ENCODE measurements around the gene FFAR4.

Gene FFAR4

GRCh38 chr10:93589648-93590562, 23.4 kb downstream of the FFAR4 start:
- Mint-ChIP-seq H3K4me1 (no peaks in the 10 kb centered on the region), H3K36me3 (no peaks in the 10 kb centered on the region), H3K4me3 (no peak overlapping the region), H3K9me3 (no peaks in the 10 kb centered on the region), H3K27me3 (peaks cover 8% of the 10 kb centered on the region), H3K27ac (no peak overlapping the region)

- H3K27ac Mint-ChIP-seq, result no peak overlapping the region
- no peak overlapping the region for H3K4me3 Mint-ChIP-seq
- peaks cover 8% of the 10 kb centered on the region for H3K27me3 Mint-ChIP-seq
- H3K9me3 Mint-ChIP-seq, result no peaks in the 10 kb centered on the region
- H3K4me1 Mint-ChIP-seq, result no peaks in the 10 kb centered on the region
- no peaks in the 10 kb centered on the region for H3K36me3 Mint-ChIP-seq
Measured at GRCh38 chr10:93590638-93591037, 24.2 kb downstream of the FFAR4 start.

- H3K27ac Mint-ChIP-seq, result no peak overlapping the region
- no peaks in the 10 kb centered on the region for H3K9me3 Mint-ChIP-seq
Measured at GRCh38 chr10:93591065-93591808, 24.8 kb downstream of the FFAR4 start.

GRCh38 chr10:93593254-93593653, 26.8 kb downstream of the FFAR4 start:
- Mint-ChIP-seq H3K36me3 (no peaks in the 10 kb centered on the region), H3K9me3 (no peaks in the 10 kb centered on the region), H3K4me3 (no peak overlapping the region), H3K27me3 (peaks cover 2% of the 10 kb centered on the region), H3K27ac (no peak overlapping the region), H3K4me1 (no peaks in the 10 kb centered on the region)

More at GRCh38 chr10:93591065-93591808, 24.8 kb downstream of the FFAR4 start:
- H3K4me3 Mint-ChIP-seq, result no peak overlapping the region
- no peaks in the 10 kb centered on the region for H3K36me3 Mint-ChIP-seq
- peaks cover 6% of the 10 kb centered on the region for H3K27me3 Mint-ChIP-seq
- no peaks in the 10 kb centered on the region for H3K4me1 Mint-ChIP-seq

- no peak overlapping the region for H3K4me3 Mint-ChIP-seq
- peaks cover 2% of the 10 kb centered on the region for H3K27me3 Mint-ChIP-seq
- H3K27ac Mint-ChIP-seq, result no peak overlapping the region
- no peaks in the 10 kb centered on the region for H3K36me3 Mint-ChIP-seq
- no peaks in the 10 kb centered on the region for H3K4me1 Mint-ChIP-seq
- no peaks in the 10 kb centered on the region for H3K9me3 Mint-ChIP-seq
Measured at GRCh38 chr10:93593749-93594148, 27.3 kb downstream of the FFAR4 start.

- H3K36me3 Mint-ChIP-seq, result no peaks in the 10 kb centered on the region
- H3K9me3 Mint-ChIP-seq, result no peaks in the 10 kb centered on the region
- no peak overlapping the region for H3K4me3 Mint-ChIP-seq
- H3K27ac Mint-ChIP-seq, result no peak overlapping the region
- peaks cover 3% of the 10 kb centered on the region for H3K27me3 Mint-ChIP-seq
- no peaks in the 10 kb centered on the region for H3K4me1 Mint-ChIP-seq
Measured at GRCh38 chr10:93594518-93594917, 28.1 kb downstream of the FFAR4 start.

GRCh38 chr10:93595378-93596161, 29.1 kb downstream of the FFAR4 start:
- Mint-ChIP-seq H3K27ac (no peak overlapping the region), H3K4me3 (no peak overlapping the region), H3K4me1 (peaks cover 4% of the 10 kb centered on the region), H3K36me3 (no peaks in the 10 kb centered on the region), H3K9me3 (no peaks in the 10 kb centered on the region), H3K27me3 (peaks cover 6% of the 10 kb centered on the region)

GRCh38 chr10:93596539-93596938, 30.1 kb downstream of the FFAR4 start:
- peaks cover 7% of the 10 kb centered on the region for H3K27me3 Mint-ChIP-seq
- H3K4me1 Mint-ChIP-seq, result peaks cover 4% of the 10 kb centered on the region
- H3K36me3 Mint-ChIP-seq, result no peaks in the 10 kb centered on the region
- no peaks in the 10 kb centered on the region for H3K9me3 Mint-ChIP-seq
- no peak overlapping the region for H3K4me3 Mint-ChIP-seq
- H3K27ac Mint-ChIP-seq, result no peak overlapping the region

GRCh38 chr10:93597075-93597599, 30.7 kb downstream of the FFAR4 start:
- Mint-ChIP-seq H3K36me3 (no peaks in the 10 kb centered on the region), H3K4me1 (peaks cover 4% of the 10 kb centered on the region), H3K4me3 (no peak overlapping the region), H3K9me3 (no peaks in the 10 kb centered on the region), H3K27me3 (peaks cover 13% of the 10 kb centered on the region), H3K27ac (no peak overlapping the region)

GRCh38 chr10:93598157-93598556, 31.7 kb downstream of the FFAR4 start:
- Mint-ChIP-seq H3K27me3 (peaks cover 21% of the 10 kb centered on the region), H3K4me1 (peaks cover 4% of the 10 kb centered on the region), H3K27ac (no peak overlapping the region), H3K4me3 (no peak overlapping the region), H3K9me3 (no peaks in the 10 kb centered on the region), H3K36me3 (no peaks in the 10 kb centered on the region)

GRCh38 chr10:93599335-93599734, 32.9 kb downstream of the FFAR4 start:
- Mint-ChIP-seq H3K27ac (no peak overlapping the region), H3K36me3 (no peaks in the 10 kb centered on the region), H3K9me3 (no peaks in the 10 kb centered on the region), H3K4me1 (peaks cover 4% of the 10 kb centered on the region), H3K27me3 (peaks cover 21% of the 10 kb centered on the region), H3K4me3 (no peak overlapping the region)

GRCh38 chr10:93599778-93600177, 33.3 kb downstream of the FFAR4 start:
- H3K27ac Mint-ChIP-seq, result no peak overlapping the region
- no peaks in the 10 kb centered on the region for H3K9me3 Mint-ChIP-seq
- peaks cover 22% of the 10 kb centered on the region for H3K27me3 Mint-ChIP-seq
- peaks cover 4% of the 10 kb centered on the region for H3K4me1 Mint-ChIP-seq
- no peaks in the 10 kb centered on the region for H3K36me3 Mint-ChIP-seq
- no peak overlapping the region for H3K4me3 Mint-ChIP-seq

- peaks cover 22% of the 10 kb centered on the region for H3K27me3 Mint-ChIP-seq
- H3K27ac Mint-ChIP-seq, result no peak overlapping the region
- H3K4me1 Mint-ChIP-seq, result peaks cover 4% of the 10 kb centered on the region
- no peak overlapping the region for H3K4me3 Mint-ChIP-seq
- no peaks in the 10 kb centered on the region for H3K36me3 Mint-ChIP-seq
- no peaks in the 10 kb centered on the region for H3K9me3 Mint-ChIP-seq
Measured at GRCh38 chr10:93600446-93601145, 34.1 kb downstream of the FFAR4 start.

GRCh38 chr10:93601146-93601773, 34.8 kb downstream of the FFAR4 start, which contains the start of gene RBP4:
Gene RBP4, minus strand, starts transcription at chr10:93601235. Its CDS starts 207 bp downstream, at chr10:93601028.
- no peaks in the 10 kb centered on the region for H3K9me3 Mint-ChIP-seq
- H3K4me3 Mint-ChIP-seq, result no peak within 1 kb of the TSS
- H3K27me3 Mint-ChIP-seq, result peaks cover 24% of the 10 kb centered on the region
- peaks cover 4% of the 10 kb centered on the region for H3K4me1 Mint-ChIP-seq
- H3K27ac Mint-ChIP-seq, result no peak within 1 kb of the TSS
- no peaks in the 10 kb centered on the region for H3K36me3 Mint-ChIP-seq
